Astrocyte of the cerebellum (primary cell): ENCODE measurements around the gene NIPSNAP3A.

ENCODE experiments used
- DNase-seq: peaks from one replicate; pipeline ENCODE4 v3.0.0-alpha.2; 2011; ENCODE audit warnings: low read depth
- H3K4me3 ChIP-seq: 2 replicates; pipeline ENCODE4 v1.5.1; 2011; ENCODE audit warnings: mild to moderate bottlenecking, low read depth, low read length, moderate library complexity
- in situ Hi-C: cut with HindIII; loops from 2 replicates; pipeline ENCODE4 v1.10.0; 2017; ENCODE audit warnings: low sequenced_read_pairs
- TF ChIP-seq, protein P1 (sequence below): IDR thresholded peaks from 2 replicates; pipeline ENCODE4 v1.5.1; 2012; ENCODE audit warnings: low read length, low read depth, moderate library complexity, mild to moderate bottlenecking; ENCODE audit errors: missing control alignments

NIPSNAP3A gene

GRCh38 chr9:104787306-104788015 lies 40.0 kb downstream of the NIPSNAP3A start:
- TF ChIP-seq, protein P1, sequence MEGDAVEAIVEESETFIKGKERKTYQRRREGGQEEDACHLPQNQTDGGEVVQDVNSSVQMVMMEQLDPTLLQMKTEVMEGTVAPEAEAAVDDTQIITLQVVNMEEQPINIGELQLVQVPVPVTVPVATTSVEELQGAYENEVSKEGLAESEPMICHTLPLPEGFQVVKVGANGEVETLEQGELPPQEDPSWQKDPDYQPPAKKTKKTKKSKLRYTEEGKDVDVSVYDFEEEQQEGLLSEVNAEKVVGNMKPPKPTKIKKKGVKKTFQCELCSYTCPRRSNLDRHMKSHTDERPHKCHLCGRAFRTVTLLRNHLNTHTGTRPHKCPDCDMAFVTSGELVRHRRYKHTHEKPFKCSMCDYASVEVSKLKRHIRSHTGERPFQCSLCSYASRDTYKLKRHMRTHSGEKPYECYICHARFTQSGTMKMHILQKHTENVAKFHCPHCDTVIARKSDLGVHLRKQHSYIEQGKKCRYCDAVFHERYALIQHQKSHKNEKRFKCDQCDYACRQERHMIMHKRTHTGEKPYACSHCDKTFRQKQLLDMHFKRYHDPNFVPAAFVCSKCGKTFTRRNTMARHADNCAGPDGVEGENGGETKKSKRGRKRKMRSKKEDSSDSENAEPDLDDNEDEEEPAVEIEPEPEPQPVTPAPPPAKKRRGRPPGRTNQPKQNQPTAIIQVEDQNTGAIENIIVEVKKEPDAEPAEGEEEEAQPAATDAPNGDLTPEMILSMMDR = no peak
- no peak for DNase-seq
- in situ Hi-C loops = no loop called here
- no peak overlapping the region for H3K4me3 ChIP-seq

- TF ChIP-seq, protein P1 = no peak
- no peak for DNase-seq
- in situ Hi-C loops = no loop called here
- no peak overlapping the region for H3K4me3 ChIP-seq
These were observed 40.8 kb downstream of the NIPSNAP3A start for GRCh38 chr9:104788251-104788650.

- TF ChIP-seq, protein P1 = no peak
- DNase-seq = no peak
- no peak overlapping the region for H3K4me3 ChIP-seq
- in situ Hi-C loops = no loop called here
These were observed 46.6 kb downstream of the NIPSNAP3A start for GRCh38 chr9:104794070-104794469.

DNA sequence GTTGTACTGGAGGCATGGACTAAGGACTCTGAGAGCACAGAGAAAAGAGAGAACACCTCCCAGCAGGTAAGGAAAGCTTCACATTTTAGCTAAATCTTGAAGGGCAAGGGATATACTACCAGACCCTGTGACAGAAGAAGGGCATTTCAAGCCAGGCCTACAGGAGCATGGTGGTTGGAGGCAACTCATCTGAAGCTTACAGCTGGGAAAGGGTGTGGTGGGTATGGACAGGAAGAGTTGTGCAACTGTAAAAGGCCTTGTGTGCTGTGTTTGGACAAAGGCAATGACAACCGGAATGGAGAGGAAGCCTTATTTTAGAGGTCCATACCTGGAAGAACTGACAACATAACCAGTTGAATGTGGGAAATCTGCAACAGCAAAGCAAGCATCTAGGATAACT lies 47.6 kb downstream of the NIPSNAP3A start:
- in situ Hi-C loops = no loop called here
- TF ChIP-seq, protein P1 = no peak
- DNase-seq = no peak
- H3K4me3 ChIP-seq = no peak overlapping the region

GRCh38 chr9:104795857-104796256 lies 48.4 kb downstream of the NIPSNAP3A start:
- no peak overlapping the region for H3K4me3 ChIP-seq

GRCh38 chr9:104798209-104798995 lies 50.9 kb downstream of the NIPSNAP3A start:
- no peak overlapping the region for H3K4me3 ChIP-seq
- in situ Hi-C loops = no loop called here
- no peak for DNase-seq
- TF ChIP-seq, protein P1 = no peak

More at GRCh38 chr9:104795857-104796256, 48.4 kb downstream of the NIPSNAP3A start:
- TF ChIP-seq, protein P1 = no peak
- no peak for DNase-seq
- in situ Hi-C loops = no loop called here
